GM12878 (cell line): ENCODE measurements around the gene MAN2B2. TPM values are rescaled to one million over a fixed set of nuclear protein-coding genes. Genes with fewer than 3 reads are reported as not detected.

ENCODE experiments used
- ATAC-seq: fragments of 200-7000 bp; cut with Tn5 transposase; 3 replicates; pipeline ENCODE4 v1.9.1; 2020; ENCODE audit warnings: mild to moderate bottlenecking, moderate library complexity
- BruUV-seq: library from RNA; stranded (reverse); fragments of 400-500 nt; replicated peaks from 2 replicates; lab custom pipeline; 2021; lab: Mats Ljungman, UMichigan
- CTCF ChIA-PET: fragments of 300-600 bp; sonication (Branson Sonifier 250); formaldehyde crosslinking; extraction: SDS; loops from one replicate; lab custom pipeline; 2021; ENCODE audit warnings: inconsistent platforms; lab: Yijun Ruan, JAX
- POLR2A ChIA-PET: fragments of 350-600 bp; formaldehyde crosslinking; extraction: SDS; loops from one replicate; lab custom pipeline; 2021; ENCODE audit warnings: inconsistent platforms; lab: Charles Lee
- RAD21 ChIA-PET: fragments of 300-600 bp; sonication (Branson Sonifier 250); formaldehyde crosslinking; loops from one replicate; lab custom pipeline; 2023; ENCODE audit warnings: antibody characterized with exemption; ENCODE audit not compliant: unreplicated experiment; lab: Charles Lee
- SMC1A ChIA-PET: fragments of 300-600 bp; sonication (Branson Sonifier 250); formaldehyde crosslinking; loops from one replicate; lab custom pipeline; 2023; ENCODE audit not compliant: unreplicated experiment, uncharacterized antibody; lab: Charles Lee
- DNase-seq: peaks from one replicate; pipeline ENCODE4 v3.0.0-alpha.2; 2011; ENCODE audit warnings: low read depth, low spot score
- FAIRE-seq: peaks from 3 replicates; lab custom pipeline; 2011; peaks lifted over from hg19 to GRCh38; lab: Jason Lieb, UNC
- H2AFZ ChIP-seq: 2 replicates; pipeline ENCODE4 v1.6.0; 2011; ENCODE audit warnings: low read depth, low read length, control low read depth; ENCODE audit not compliant: control insufficient read depth
- H3K27ac ChIP-seq: 2 replicates; pipeline ENCODE4 v1.5.1; 2011; ENCODE audit warnings: control low read depth; ENCODE audit not compliant: control insufficient read depth, insufficient read depth
- H3K27me3 ChIP-seq, 2 experiments: replicated peaks in 1 of 2; 2 replicates each; pipeline versions ENCODE4 v1.6.0 to v1.6.1; 2011; ENCODE audit warnings: low read length in 1 of 2; ENCODE audit not compliant: control insufficient read depth in 2 of 2, insufficient read depth in 2 of 2
- H3K36me3 ChIP-seq, 2 experiments: 2 replicates each; pipeline ENCODE4 v1.5.1; 2011; ENCODE audit warnings: low read length in 1 of 2; ENCODE audit not compliant: control insufficient read depth in 2 of 2, insufficient read depth in 2 of 2
- H3K4me1 ChIP-seq: 2 replicates; pipeline ENCODE4 v1.6.1; 2011; ENCODE audit warnings: mild to moderate bottlenecking, low read length, moderate library complexity, mixed read lengths; ENCODE audit not compliant: control insufficient read depth, insufficient read depth
- H3K4me2 ChIP-seq: 2 replicates; pipeline ENCODE4 v1.6.0; 2011; ENCODE audit warnings: control low read depth; ENCODE audit not compliant: control insufficient read depth, insufficient read depth
- H3K4me3 ChIP-seq: fragments of 200-600 bp; sonication (generic); 2 replicates; pipeline ENCODE4 v1.5.1; 2016
- H3K79me2 ChIP-seq: 2 replicates; pipeline ENCODE4 v1.6.0; 2011; ENCODE audit warnings: low read length; ENCODE audit not compliant: control insufficient read depth, insufficient read depth
- H3K9ac ChIP-seq: 2 replicates; pipeline ENCODE4 v1.8.0; 2011; ENCODE audit warnings: low read length, control low read depth, mixed read lengths; ENCODE audit not compliant: control insufficient read depth, insufficient read depth
- H3K9me3 ChIP-seq: replicated peaks from 3 replicates; pipeline ENCODE4 v1.5.1; 2011; ENCODE audit warnings: mild to moderate bottlenecking, low read length; ENCODE audit not compliant: control insufficient read depth, insufficient read depth
- H4K20me1 ChIP-seq: 2 replicates; pipeline ENCODE4 v1.6.0; 2011; ENCODE audit not compliant: control insufficient read depth, insufficient read depth
- CHD1 ChIP-seq: IDR thresholded peaks from 2 replicates; pipeline ENCODE4 v1.6.1; 2012; ENCODE audit warnings: low read depth, low read length, improper control_type of control experiment
- E4F1 ChIP-seq: fragments of 450-650 bp; IDR thresholded peaks from 2 replicates; pipeline ENCODE4 v1.6.1; 2018; ENCODE audit warnings: borderline replicate concordance, mild to moderate bottlenecking; ENCODE audit not compliant: partially characterized antibody
- POLR2A ChIP-seq: IDR thresholded peaks from 2 replicates; pipeline ENCODE4 v1.6.1; 2011; ENCODE audit warnings: low read depth, mild to moderate bottlenecking, low read length
- RUNX3 ChIP-seq: IDR thresholded peaks from 2 replicates; pipeline ENCODE4 v1.6.1; 2012; ENCODE audit warnings: low read length, inconsistent platforms
- TARDBP ChIP-seq: IDR thresholded peaks from 2 replicates; pipeline ENCODE4 v1.6.1; 2016; ENCODE audit warnings: borderline replicate concordance
- WGBS: methylation state at CpG from one replicate; pipeline ENCODE4 v1.1.6; 2016; ENCODE audit warnings: low lambda C conversion rate; ENCODE audit not compliant: insufficient replicate concordance, insufficient coverage; ENCODE audit errors: missing lambda C conversion rate; 5-methylcytosine and 5-hydroxymethylcytosine counted together
- in situ Hi-C: fragments of 300-500 bp; cut with MboI; formaldehyde crosslinking; loops from 9 replicates; pipeline ENCODE4 v1.14.3; 2018; ENCODE audit warnings: mixed read lengths
- intact Hi-C: fragments of 100-400 bp; cut with micrococcal nuclease; formaldehyde crosslinking; loops from one replicate; pipeline ENCODE4 v1.14.2; 2022; ENCODE audit not compliant: unreplicated experiment
- polyA plus RNA-seq, 11 experiments: library from polyadenylated mRNA; depleted of rRNA in 4 of 11; unstranded in 6 of 11; stranded (reverse) in 5 of 11; fragments of >200 nt; fragmentation: Nextera tagmentation in 4 of 11; fragmentation: Illumina TruSeq in 1 of 11; extraction: Ambion mirVana in 4 of 11; extraction: Trizol in 1 of 11; gene quantifications; 1 replicate in 1 of 11; 2 replicates in 10 of 11; pipeline versions ENCODE4 v1.2.1 to v1.2.3, GENCODE V29; 2011 to 2016; ENCODE audit warnings: inconsistent platforms in 2 of 11, missing spikeins in 2 of 11, low read depth in 1 of 11
- total RNA-seq, 4 experiments: library from RNA; depleted of rRNA in 3 of 4; stranded (reverse); fragments of >200 nt in 3 of 4; fragmentation: Illumina TruSeq in 1 of 4; extraction: Trizol in 1 of 4; gene quantifications; 2 replicates each; pipeline versions ENCODE4 v1.2.1 to v1.2.3, GENCODE V29; 2013 to 2021
- TF ChIP-seq, protein P1 (sequence below): IDR thresholded peaks from 2 replicates; pipeline ENCODE4 v1.6.1; 2011; ENCODE audit warnings: borderline replicate concordance, low read depth, mild to moderate bottlenecking, moderate library complexity, mixed read lengths, low read length; ENCODE audit not compliant: insufficient read depth; ENCODE audit errors: extremely low read length

The MAN2B2 gene
- total and polyA plus RNA-seq, 10 of the 15 experiments (the other 5 are each of a cell fraction or from before 2014, with no cell fraction given) = 0.47 to 14.5 (median 7.0) TPM

- no TSS peak for BruUV-seq
- H3K4me2 ChIP-seq = no peak overlapping the region
- no peak overlapping the region for H2AFZ ChIP-seq
- no peaks in the 10 kb centered on the region; the same call in 2 of the 3 replicates for H3K9me3 ChIP-seq
- ATAC-seq = no peak
- 0% methylated on average over 5 of the region's 5 CpGs for WGBS
- peaks cover 4% of the 10 kb centered on the region; the same call in 1 of the 2 replicates for H3K4me1 ChIP-seq
- no peaks in the 10 kb centered on the region; the same call in 1 of the 2 replicates for H4K20me1 ChIP-seq
- in situ Hi-C loops = no loop called here
- peaks cover 0 to 9% of the 10 kb centered on the region in 2 experiments; a peak in 2 of 4 replicates for H3K36me3 ChIP-seq
- POLR2A ChIA-PET = no interaction called here
- intact Hi-C loops = no loop called here
- CTCF ChIA-PET = interaction anchor here (0.6 kb wide), 1 partner anchor 100 kb away, joined by 3 read pairs; no protein-coding TSS in a partner anchor
- DNase-seq = no peak
- FAIRE-seq = no peak
- no peak for TF ChIP-seq CHD1
- no peak for TF ChIP-seq POLR2A
- TF ChIP-seq RUNX3 = no peak
- no peak overlapping the region for H3K9ac ChIP-seq
- no peaks in the 10 kb centered on the region for H3K27me3 ChIP-seq
- SMC1A ChIA-PET = interaction anchor here (0.6 kb wide), 1 partner anchor 111 kb away, joined by 3 read pairs; no protein-coding TSS in a partner anchor
- H3K27ac ChIP-seq = no peak overlapping the region
- peaks cover 11% of the 10 kb centered on the region for H3K79me2 ChIP-seq
- H3K4me3 ChIP-seq = no peak overlapping the region
- RAD21 ChIA-PET = no interaction called here
These were observed 72.2 kb downstream of the MAN2B2 start for GRCh38 chr4:6647169-6647568.

DNA sequence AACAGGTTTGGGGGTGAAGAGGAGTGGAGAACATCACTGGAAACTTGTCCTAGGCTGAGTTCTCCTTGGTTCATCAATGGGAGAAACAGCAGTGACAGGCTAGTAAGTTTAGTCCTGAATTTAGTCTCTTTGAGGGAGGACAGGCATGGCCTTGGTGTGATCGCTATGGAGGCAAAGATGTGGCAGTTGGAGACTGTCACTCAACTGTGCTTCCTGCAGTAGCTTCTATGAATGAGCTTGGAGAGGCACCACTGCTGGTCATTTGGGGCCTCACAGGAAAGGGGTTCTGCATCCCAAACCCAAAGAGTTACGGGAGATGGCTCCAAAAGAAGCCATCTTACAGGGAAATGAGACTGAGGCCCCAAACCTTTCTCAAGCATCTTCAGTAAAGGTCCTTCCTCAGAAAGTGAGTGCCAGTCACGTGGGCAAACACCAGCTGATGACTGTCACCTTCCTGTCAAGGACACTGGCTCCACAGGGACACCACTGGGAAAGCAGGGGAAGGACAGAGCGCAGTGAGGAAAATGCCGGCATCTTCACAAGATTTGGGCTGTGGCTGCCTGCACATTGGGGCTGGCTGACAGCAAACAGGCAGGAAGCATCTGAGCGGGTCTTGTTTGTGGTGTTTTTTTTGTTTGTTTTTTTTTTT lies 72.7 kb downstream of the MAN2B2 start:
- Histone ChIP-seq H3K27me3 (no peaks in the 10 kb centered on the region), H3K36me3 (peaks cover 0 to 4% of the 10 kb centered on the region in 2 experiments; a peak in 2 of 4 replicates), H3K4me2 (no peak overlapping the region), H4K20me1 (no peaks in the 10 kb centered on the region; the same call in 1 of the 2 replicates), H3K4me3 (no peak overlapping the region), H3K4me1 (no peaks in the 10 kb centered on the region), H3K79me2 (peaks cover 6% of the 10 kb centered on the region), H2AFZ (no peak overlapping the region), H3K27ac (no peak overlapping the region), H3K9ac (no peak overlapping the region), H3K9me3 (no peaks in the 10 kb centered on the region; the same call in 2 of the 3 replicates)
- RAD21 ChIA-PET = no interaction called here
- SMC1A ChIA-PET = no interaction called here
- ATAC-seq (no peak), DNase-seq (no peak), FAIRE-seq (no peak)
- in situ Hi-C loops = no loop called here
- CTCF ChIA-PET = interaction anchor here (0.6 kb wide), 1 partner anchor 100 kb away, joined by 3 read pairs; no protein-coding TSS in a partner anchor
- intact Hi-C loops = no loop called here
- TF ChIP-seq TARDBP (no peak), E4F1 (no peak)
- TF ChIP-seq, protein P1, sequence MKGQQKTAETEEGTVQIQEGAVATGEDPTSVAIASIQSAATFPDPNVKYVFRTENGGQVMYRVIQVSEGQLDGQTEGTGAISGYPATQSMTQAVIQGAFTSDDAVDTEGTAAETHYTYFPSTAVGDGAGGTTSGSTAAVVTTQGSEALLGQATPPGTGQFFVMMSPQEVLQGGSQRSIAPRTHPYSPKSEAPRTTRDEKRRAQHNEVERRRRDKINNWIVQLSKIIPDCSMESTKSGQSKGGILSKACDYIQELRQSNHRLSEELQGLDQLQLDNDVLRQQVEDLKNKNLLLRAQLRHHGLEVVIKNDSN = peak; percentile 35
- POLR2A ChIA-PET = no interaction called here
- BruUV-seq = no TSS peak
- WGBS = 38% methylated on average over 6 of the region's 6 CpGs
